OCI-LY7 (cell line): ENCODE results near the gene TNS2.

Source experiments
- CTCF ChIP-seq: fragments of 200-600 bp; sonication (generic); conservative IDR thresholded peaks from 2 replicates; pipeline ENCODE4 v1.5.1; 2014; ENCODE audit warnings: mild to moderate bottlenecking, antibody characterized with exemption, low read length, moderate library complexity, mixed read lengths
- EZH2phosphoT487 ChIP-seq: fragments of 200-600 bp; sonication (generic); IDR thresholded peaks from 2 replicates; pipeline ENCODE4 v1.6.1; 2018; ENCODE audit warnings: low read depth, borderline replicate concordance, mild to moderate bottlenecking, mixed run types, antibody characterized with exemption, low read length, moderate library complexity, mixed read lengths

GRCh38 chr12:53014709-53015108 is 35.2 kb upstream of the TNS2 start:
- no peak for TF ChIP-seq CTCF
- no peak for TF ChIP-seq EZH2phosphoT487
